Endothelial cell of umbilical vein (primary cell): ENCODE data around the gene MYO7B. TPM values are rescaled to one million over a fixed set of nuclear protein-coding genes. Genes with fewer than 3 reads are reported as not detected.

Source experiments
- BruUV-seq: library from RNA; stranded (reverse); fragments of 400-500 nt; replicated peaks from 2 replicates; lab custom pipeline; 2021; lab: Mats Ljungman, UMichigan
- CTCF ChIA-PET: fragments of 300-600, 350-600 bp; sonication (Branson Sonifier 250); formaldehyde crosslinking; loops from one replicate; lab custom pipeline; 2021; ENCODE audit warnings: antibody characterized with exemption, inconsistent platforms; lab: Charles Lee
- POLR2A ChIA-PET: fragments of 300-600, 350-600 bp; sonication (Branson Sonifier 250); formaldehyde crosslinking; loops from one replicate; lab custom pipeline; 2021; ENCODE audit warnings: antibody characterized with exemption, inconsistent platforms; lab: Charles Lee
- DNase-seq: peaks from one replicate; pipeline ENCODE4 v3.0.0-alpha.2; 2011; ENCODE audit warnings: low read depth, low spot score
- FAIRE-seq: peaks from 2 replicates; lab custom pipeline; 2011; peaks lifted over from hg19 to GRCh38; lab: Jason Lieb, UNC
- H2AFZ ChIP-seq: 2 replicates; pipeline ENCODE4 v1.6.0; 2012; ENCODE audit warnings: low read depth, low read length, control low read depth, inconsistent platforms
- H3K27ac ChIP-seq: 2 replicates; pipeline ENCODE4 v1.5.1; 2011; ENCODE audit warnings: low read depth, mild to moderate bottlenecking, control low read depth, low read length, moderate library complexity; ENCODE audit not compliant: insufficient read depth
- H3K27me3 ChIP-seq, 2 experiments: 2 replicates each; pipeline versions ENCODE4 v1.6.0 to v1.6.1; 2011; ENCODE audit warnings: low read length in 2 of 2, mixed read lengths in 1 of 2; ENCODE audit not compliant: control insufficient read depth in 2 of 2, insufficient read depth in 2 of 2
- H3K36me3 ChIP-seq, 2 experiments: 2 replicates in 1 of 2; 3 replicates in 1 of 2; pipeline ENCODE4 v1.5.1; 2011; ENCODE audit warnings: low read length in 2 of 2, mild to moderate bottlenecking in 1 of 2, moderate library complexity in 1 of 2; ENCODE audit not compliant: control insufficient read depth in 2 of 2, insufficient read depth in 2 of 2; ENCODE audit errors: extremely low read depth in 1 of 2
- H3K4me1 ChIP-seq: 3 replicates; pipeline ENCODE4 v1.5.1; 2011; ENCODE audit warnings: mild to moderate bottlenecking, low read length; ENCODE audit not compliant: control insufficient read depth, insufficient read depth; ENCODE audit errors: extremely low read depth
- H3K4me2 ChIP-seq: 2 replicates; pipeline ENCODE4 v1.6.1; 2011; ENCODE audit warnings: low read length, control low read depth, mixed read lengths; ENCODE audit not compliant: insufficient read depth
- H3K4me3 ChIP-seq, 3 experiments: fragments of 200-600 bp in 1 of 3; sonication (generic), shearing (Covaris generic) in 1 of 3; replicated peaks in 1 of 3; 2 replicates each; pipeline ENCODE4 v1.5.1; 2011 to 2016; ENCODE audit warnings: control low read depth in 3 of 3, low read length in 3 of 3, mild to moderate bottlenecking in 2 of 3, inconsistent platforms in 1 of 3, low read depth in 1 of 3, moderate library complexity in 1 of 3; ENCODE audit not compliant: insufficient read depth in 1 of 3
- H3K79me2 ChIP-seq: 2 replicates; pipeline ENCODE4 v1.6.0; 2012; ENCODE audit warnings: low read length, inconsistent platforms; ENCODE audit not compliant: control insufficient read depth, insufficient read depth
- H3K9ac ChIP-seq: replicated peaks from 2 replicates; pipeline ENCODE3; 2011; ENCODE audit warnings: low read length, control low read depth; ENCODE audit not compliant: insufficient read depth; ENCODE audit errors: extremely low read depth
- H3K9me1 ChIP-seq: replicated peaks from 3 replicates; pipeline ENCODE4 v1.6.0; 2011; ENCODE audit warnings: mild to moderate bottlenecking, low read length; ENCODE audit not compliant: control insufficient read depth, insufficient read depth; ENCODE audit errors: extremely low read depth
- H3K9me3 ChIP-seq: replicated peaks from 2 replicates; pipeline ENCODE4 v1.5.1; 2012; ENCODE audit warnings: low read length, inconsistent platforms; ENCODE audit not compliant: control insufficient read depth, insufficient read depth
- H4K20me1 ChIP-seq: replicated peaks from 2 replicates; pipeline ENCODE3; 2011; ENCODE audit warnings: mild to moderate bottlenecking, low read length; ENCODE audit not compliant: control insufficient read depth, insufficient read depth; ENCODE audit errors: extremely low read depth
- EZH2 ChIP-seq: IDR thresholded peaks from 2 replicates; pipeline ENCODE4 v1.6.1; 2012; ENCODE audit warnings: borderline replicate concordance, low read depth, mild to moderate bottlenecking, moderate library complexity, low read length, inconsistent platforms; ENCODE audit not compliant: severe bottlenecking
- FOS ChIP-seq: IDR thresholded peaks from 2 replicates; pipeline ENCODE4 v1.6.1; 2011; ENCODE audit warnings: mild to moderate bottlenecking, low read length, moderate library complexity, borderline replicate concordance; ENCODE audit not compliant: insufficient read depth
- GATA2 ChIP-seq: IDR thresholded peaks from 2 replicates; pipeline ENCODE4 v1.7.0; 2011; ENCODE audit warnings: low read depth, mild to moderate bottlenecking, moderate library complexity, mixed read lengths, low read length; ENCODE audit not compliant: insufficient read length, insufficient read depth
- JUN ChIP-seq: IDR thresholded peaks from 2 replicates; pipeline ENCODE4 v1.6.1; 2011; ENCODE audit warnings: borderline replicate concordance, low read depth; ENCODE audit not compliant: insufficient read length, insufficient read depth
- MYC ChIP-seq: IDR thresholded peaks from one replicate; pipeline ENCODE4 v1.6.1; 2011; ENCODE audit warnings: mild to moderate bottlenecking, low read depth, low read length
- POLR2A ChIP-seq: IDR thresholded peaks from 2 replicates; pipeline ENCODE4 v1.6.1; 2012; ENCODE audit warnings: low read depth, mild to moderate bottlenecking, control low read depth, low read length
- POLR2AphosphoS5 ChIP-seq: IDR thresholded peaks from 2 replicates; pipeline ENCODE4 v1.6.1; 2012; ENCODE audit warnings: low read depth, mild to moderate bottlenecking, control low read depth, low read length, moderate library complexity; ENCODE audit not compliant: insufficient read depth
- dilution Hi-C: fragments of 300-500 bp; cut with MboI; formaldehyde crosslinking; loops from one replicate; pipeline ENCODE4 v1.15.0; 2019; ENCODE audit warnings: low sequenced_read_pairs; ENCODE audit not compliant: extremely low pct_ligation_motif_present
- intact Hi-C: fragments of 100-400 bp; cut with micrococcal nuclease; formaldehyde crosslinking; loops from one replicate; pipeline ENCODE4 v1.10.0; 2022
- polyA plus RNA-seq, 4 experiments: library from polyadenylated mRNA; depleted of rRNA in 3 of 4; stranded (reverse) in 3 of 4; unstranded in 1 of 4; fragments of >200 nt; gene quantifications; 2 replicates each; pipeline versions ENCODE4 v1.2.1 to v1.2.3, GENCODE V29; 2011 to 2012; ENCODE audit warnings: missing spikeins in 1 of 4
- total RNA-seq: library from RNA; stranded (reverse); gene quantifications from 2 replicates; pipeline ENCODE4 v1.2.3, GENCODE V29; 2021
- TF ChIP-seq, protein P1 (sequence below), 2 donors: IDR thresholded peaks; 1 replicate in 1 of 2; 2 replicates in 1 of 2; pipeline ENCODE4 v1.5.1; 2011; ENCODE audit warnings: low read length in 2 of 2, mild to moderate bottlenecking in 2 of 2, moderate library complexity in 2 of 2, control low read depth in 1 of 2, inconsistent platforms in 1 of 2, low read depth in 1 of 2; ENCODE audit not compliant: insufficient read depth in 1 of 2; ENCODE audit errors: extremely low read depth in 1 of 2
- TF ChIP-seq, protein P2 (sequence below): IDR thresholded peaks from 2 replicates; pipeline ENCODE4 v1.6.1; 2011; ENCODE audit not compliant: insufficient read depth, insufficient read length

MYO7B gene
- total and polyA plus RNA-seq, 2 donors (not counting 3 experiments of a cell fraction or from before 2014, with no cell fraction given), result 0.17 TPM; not detected in 1

DNA sequence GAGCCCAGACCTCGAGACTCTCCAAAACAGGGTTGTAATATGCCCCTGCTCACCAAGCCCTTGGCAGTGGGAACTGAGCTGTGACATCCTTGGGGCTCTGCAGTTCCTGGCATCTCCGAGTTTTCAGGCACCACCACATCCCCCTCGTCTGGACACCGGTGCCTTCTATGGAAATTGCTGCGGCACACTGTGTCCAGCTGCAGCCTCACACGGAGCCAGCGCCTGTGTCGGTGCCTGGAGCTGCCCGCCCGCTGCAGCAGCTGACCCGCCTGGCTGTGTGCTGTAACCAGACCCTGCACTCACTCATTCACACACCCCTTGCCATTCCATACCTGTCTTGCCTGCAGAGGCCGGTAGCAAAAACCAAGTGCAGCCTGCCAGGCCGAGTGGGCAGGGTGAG lies 21.0 kb upstream of the MYO7B start:
- Histone ChIP-seq H2AFZ (no peak overlapping the region), H3K4me3 (no peak overlapping the region), H3K9ac (no peak overlapping the region), H3K79me2 (peaks cover 90% of the 10 kb centered on the region), H3K9me3 (no peaks in the 10 kb centered on the region), H3K36me3 (peaks cover 3 to 8% of the 10 kb centered on the region in 2 experiments), H3K4me2 (no peak overlapping the region), H3K4me1 (peaks cover 19% of the 10 kb centered on the region), H3K27ac (no peak overlapping the region), H3K27me3 (no peaks in the 10 kb centered on the region), H3K9me1 (no peaks in the 10 kb centered on the region), H4K20me1 (peaks cover 5% of the 10 kb centered on the region)
- dilution Hi-C loops (no loop called here), intact Hi-C loops (no loop called here)
- POLR2A ChIA-PET, result no interaction called here
- FAIRE-seq (no peak), DNase-seq (no peak)
- no TSS peak for BruUV-seq
- CTCF ChIA-PET, result no interaction called here
- no peak for TF ChIP-seq POLR2AphosphoS5
- TF ChIP-seq, protein P1, sequence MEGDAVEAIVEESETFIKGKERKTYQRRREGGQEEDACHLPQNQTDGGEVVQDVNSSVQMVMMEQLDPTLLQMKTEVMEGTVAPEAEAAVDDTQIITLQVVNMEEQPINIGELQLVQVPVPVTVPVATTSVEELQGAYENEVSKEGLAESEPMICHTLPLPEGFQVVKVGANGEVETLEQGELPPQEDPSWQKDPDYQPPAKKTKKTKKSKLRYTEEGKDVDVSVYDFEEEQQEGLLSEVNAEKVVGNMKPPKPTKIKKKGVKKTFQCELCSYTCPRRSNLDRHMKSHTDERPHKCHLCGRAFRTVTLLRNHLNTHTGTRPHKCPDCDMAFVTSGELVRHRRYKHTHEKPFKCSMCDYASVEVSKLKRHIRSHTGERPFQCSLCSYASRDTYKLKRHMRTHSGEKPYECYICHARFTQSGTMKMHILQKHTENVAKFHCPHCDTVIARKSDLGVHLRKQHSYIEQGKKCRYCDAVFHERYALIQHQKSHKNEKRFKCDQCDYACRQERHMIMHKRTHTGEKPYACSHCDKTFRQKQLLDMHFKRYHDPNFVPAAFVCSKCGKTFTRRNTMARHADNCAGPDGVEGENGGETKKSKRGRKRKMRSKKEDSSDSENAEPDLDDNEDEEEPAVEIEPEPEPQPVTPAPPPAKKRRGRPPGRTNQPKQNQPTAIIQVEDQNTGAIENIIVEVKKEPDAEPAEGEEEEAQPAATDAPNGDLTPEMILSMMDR (IDR thresholded peaks at IDR 0.05; ENCODE audit: extremely low read depth in 1 of 2, insufficient read depth in 1 of 2, low read depth in 1 of 2, low read length in 2 of 2), result no peak
- no peak for TF ChIP-seq EZH2
- no peak for TF ChIP-seq MYC
- no peak for TF ChIP-seq POLR2A
- no peak for TF ChIP-seq FOS
- TF ChIP-seq, protein P2, sequence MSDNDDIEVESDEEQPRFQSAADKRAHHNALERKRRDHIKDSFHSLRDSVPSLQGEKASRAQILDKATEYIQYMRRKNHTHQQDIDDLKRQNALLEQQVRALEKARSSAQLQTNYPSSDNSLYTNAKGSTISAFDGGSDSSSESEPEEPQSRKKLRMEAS, result no peak
- TF ChIP-seq GATA2, result no peak
- TF ChIP-seq JUN, result no peak
